PC-3 (cell line): Measurements from ENCODE around the gene TMED7. TPM values are rescaled to one million over a fixed set of nuclear protein-coding genes. Genes with fewer than 3 reads are reported as not detected.
A peak's percentile ranks its signal among the peaks of the same experiment; 100 is the strongest.

Source experiments
- ATAC-seq: fragments of 200-7000 bp; cut with Tn5 transposase; 2 replicates; pipeline ENCODE4 v1.9.1; 2020; ENCODE audit warnings: mild to moderate bottlenecking, moderate library complexity
- BruUV-seq: library from RNA; stranded (reverse); fragments of 400-500 nt; replicated peaks from 2 replicates; lab custom pipeline; 2021; lab: Mats Ljungman, UMichigan
- CTCF ChIA-PET: fragments of 300-600 bp; sonication (Branson Sonifier 250); formaldehyde crosslinking; loops from one replicate; lab custom pipeline; 2022; ENCODE audit warnings: antibody characterized with exemption; lab: Charles Lee
- POLR2A ChIA-PET: fragments of 300-600 bp; sonication (Branson Sonifier 250); formaldehyde crosslinking; loops from one replicate; lab custom pipeline; 2022; ENCODE audit warnings: antibody characterized with exemption; ENCODE audit not compliant: unreplicated experiment; lab: Charles Lee
- DNase-seq: peaks from one replicate; pipeline ENCODE4 v3.0.0-alpha.2; 2015
- H2AFZ ChIP-seq: fragments of 300-600 bp; sonication (generic); 2 replicates; pipeline ENCODE4 v1.6.0; 2016; ENCODE audit warnings: antibody characterized with exemption, low read length
- H3F3A ChIP-seq: fragments of 300-600 bp; sonication (generic); one replicate; pipeline ENCODE4 v1.6.0; 2017; ENCODE audit warnings: antibody characterized with exemption, low read length, control low read depth, mild to moderate bottlenecking; ENCODE audit not compliant: unreplicated experiment
- H3K27ac ChIP-seq: fragments of 300-600 bp; sonication (generic); 2 replicates; pipeline ENCODE4 v1.5.1; 2016; ENCODE audit warnings: mild to moderate bottlenecking, low read length
- H3K27me3 ChIP-seq: fragments of 300-600 bp; sonication (generic); 2 replicates; pipeline ENCODE4 v1.6.1; 2016; ENCODE audit warnings: low read length, mixed read lengths
- H3K36me3 ChIP-seq: fragments of 300-600 bp; sonication (generic); 2 replicates; pipeline ENCODE4 v1.6.1; 2016; ENCODE audit warnings: low read depth, mixed run types, low read length, mixed read lengths
- H3K4me1 ChIP-seq: fragments of 300-600 bp; sonication (generic); 2 replicates; pipeline ENCODE4 v1.5.1; 2016; ENCODE audit warnings: low read length; ENCODE audit not compliant: insufficient read depth
- H3K4me2 ChIP-seq: fragments of 300-600 bp; sonication (generic); 2 replicates; pipeline ENCODE4 v1.6.0; 2016; ENCODE audit warnings: low read length
- H3K4me3 ChIP-seq: fragments of 300-600 bp; sonication (generic); 2 replicates; pipeline ENCODE4 v1.5.1; 2016; ENCODE audit warnings: mild to moderate bottlenecking, low read length, mixed read lengths
- H3K79me2 ChIP-seq: fragments of 300-600 bp; sonication (generic); 2 replicates; pipeline ENCODE4 v1.6.1; 2017; ENCODE audit warnings: low read length, mixed read lengths
- H3K9ac ChIP-seq: fragments of 300-600 bp; sonication (generic); 2 replicates; pipeline ENCODE4 v1.6.0; 2016; ENCODE audit warnings: mild to moderate bottlenecking, low read length
- H3K9me2 ChIP-seq: fragments of 300-600 bp; sonication (generic); replicated peaks from 2 replicates; pipeline ENCODE4 v1.6.1; 2016; ENCODE audit warnings: mixed run types, low read length, mixed read lengths
- H3K9me3 ChIP-seq: fragments of 300-600 bp; sonication (generic); 2 replicates; pipeline ENCODE4 v1.6.1; 2016; ENCODE audit warnings: low read length, mixed read lengths
- H4K20me1 ChIP-seq: fragments of 300-600 bp; sonication (generic); 2 replicates; pipeline ENCODE4 v1.6.1; 2016; ENCODE audit warnings: low read length, mixed read lengths
- EZH2 ChIP-seq: fragments of 300-600 bp; sonication (generic); IDR thresholded peaks from one replicate; pipeline ENCODE4 v1.6.1; 2017; ENCODE audit warnings: antibody characterized with exemption, mild to moderate bottlenecking, low read length; ENCODE audit not compliant: unreplicated experiment
- EZH2phosphoT487 ChIP-seq: fragments of 300-600 bp; sonication (generic); IDR thresholded peaks from 2 replicates; pipeline ENCODE4 v1.6.1; 2018; ENCODE audit warnings: mild to moderate bottlenecking, antibody characterized with exemption, low read length, borderline replicate concordance
- intact Hi-C: fragments of 100-400 bp; cut with micrococcal nuclease; formaldehyde crosslinking; loops from 2 replicates; pipeline ENCODE4 v1.9.0; 2023
- total RNA-seq: library from RNA; depleted of rRNA; stranded (reverse); fragments of >200 nt; gene quantifications from 2 replicates; pipeline ENCODE4 v1.2.3, GENCODE V29; 2014
- TF ChIP-seq, protein P1 (sequence below): fragments of 300-600 bp; sonication (generic); conservative IDR thresholded peaks from 2 replicates; pipeline ENCODE4 v1.5.1; 2017; ENCODE audit warnings: antibody characterized with exemption, low read depth, mild to moderate bottlenecking, low read length

Gene TMED7
- total RNA-seq, 1 experiment from 2014 or later = 234 TPM

DNA sequence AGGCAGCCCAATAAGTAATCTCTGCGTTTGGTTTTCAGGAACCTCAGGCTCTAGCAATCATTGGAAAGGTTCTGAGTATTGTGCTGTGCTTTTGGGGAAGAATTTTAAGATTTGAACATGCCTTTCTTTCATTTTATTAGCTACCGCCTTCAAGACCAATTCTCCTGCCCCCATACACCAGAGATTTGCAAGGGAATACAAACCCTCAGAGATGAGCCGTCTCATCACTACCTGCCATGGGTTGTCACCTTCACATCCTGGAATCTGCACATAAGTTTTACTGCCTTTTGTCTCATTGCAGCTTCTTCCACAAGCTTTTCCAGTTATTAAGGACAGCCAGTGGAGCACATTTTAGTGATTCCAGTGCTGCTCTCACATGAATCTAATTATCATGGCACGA, 11.7 kb upstream of the TMED7 start:
- Histone ChIP-seq H2AFZ (no peak overlapping the region), H3K36me3 (no peaks in the 10 kb centered on the region), H3K9me3 (no peaks in the 10 kb centered on the region), H3F3A (no peaks in the 10 kb centered on the region), H3K9ac (no peak overlapping the region), H3K4me3 (no peak overlapping the region), H3K4me2 (no peak overlapping the region), H3K79me2 (no peaks in the 10 kb centered on the region), H3K9me2 (no peaks in the 10 kb centered on the region), H3K27ac (no peak overlapping the region), H3K27me3 (no peaks in the 10 kb centered on the region), H3K4me1 (no peaks in the 10 kb centered on the region), H4K20me1 (no peaks in the 10 kb centered on the region)
- CTCF ChIA-PET = no interaction called here
- TF ChIP-seq, protein P1, sequence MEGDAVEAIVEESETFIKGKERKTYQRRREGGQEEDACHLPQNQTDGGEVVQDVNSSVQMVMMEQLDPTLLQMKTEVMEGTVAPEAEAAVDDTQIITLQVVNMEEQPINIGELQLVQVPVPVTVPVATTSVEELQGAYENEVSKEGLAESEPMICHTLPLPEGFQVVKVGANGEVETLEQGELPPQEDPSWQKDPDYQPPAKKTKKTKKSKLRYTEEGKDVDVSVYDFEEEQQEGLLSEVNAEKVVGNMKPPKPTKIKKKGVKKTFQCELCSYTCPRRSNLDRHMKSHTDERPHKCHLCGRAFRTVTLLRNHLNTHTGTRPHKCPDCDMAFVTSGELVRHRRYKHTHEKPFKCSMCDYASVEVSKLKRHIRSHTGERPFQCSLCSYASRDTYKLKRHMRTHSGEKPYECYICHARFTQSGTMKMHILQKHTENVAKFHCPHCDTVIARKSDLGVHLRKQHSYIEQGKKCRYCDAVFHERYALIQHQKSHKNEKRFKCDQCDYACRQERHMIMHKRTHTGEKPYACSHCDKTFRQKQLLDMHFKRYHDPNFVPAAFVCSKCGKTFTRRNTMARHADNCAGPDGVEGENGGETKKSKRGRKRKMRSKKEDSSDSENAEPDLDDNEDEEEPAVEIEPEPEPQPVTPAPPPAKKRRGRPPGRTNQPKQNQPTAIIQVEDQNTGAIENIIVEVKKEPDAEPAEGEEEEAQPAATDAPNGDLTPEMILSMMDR = no peak
- TF ChIP-seq EZH2phosphoT487 (no peak), EZH2 (no peak)
- no peak for ATAC-seq
- DNase-seq = no peak
- intact Hi-C loops = no loop called here
- no TSS peak for BruUV-seq
- POLR2A ChIA-PET = interaction anchor here (0.7 kb wide), 1 partner anchor 289 kb away, joined by 20 read pairs; no protein-coding TSS in a partner anchor

DNA sequence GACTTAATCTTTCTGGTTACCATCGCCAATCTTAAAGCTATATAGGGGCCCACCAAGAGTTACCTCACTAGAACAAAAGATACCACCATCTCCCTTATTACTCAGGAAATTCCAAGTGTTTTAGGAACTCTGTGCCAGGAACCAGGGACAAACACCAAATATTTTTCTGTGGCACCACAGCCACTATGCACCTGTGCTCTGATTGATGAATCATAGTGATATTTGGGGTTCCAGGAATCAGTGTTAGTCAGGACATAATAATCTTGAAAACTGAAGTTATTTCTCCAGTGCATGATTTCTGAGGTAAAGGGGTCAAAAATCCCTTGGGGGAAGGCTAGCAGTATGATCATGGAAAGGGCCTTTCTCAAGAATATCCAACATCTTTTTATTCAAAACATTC, 10.2 kb upstream of the TMED7 start:
- no peaks in the 10 kb centered on the region for H3F3A ChIP-seq
- H3K27ac ChIP-seq = no peak overlapping the region
- no peaks in the 10 kb centered on the region for H3K9me2 ChIP-seq
- no peak overlapping the region for H3K4me3 ChIP-seq
- H3K4me2 ChIP-seq = no peak overlapping the region
- no peak overlapping the region for H2AFZ ChIP-seq
- ATAC-seq = no peak
- no TSS peak for BruUV-seq
- H3K27me3 ChIP-seq = no peaks in the 10 kb centered on the region
- H3K4me1 ChIP-seq = no peaks in the 10 kb centered on the region
- no peaks in the 10 kb centered on the region for H4K20me1 ChIP-seq
- intact Hi-C loops = no loop called here
- TF ChIP-seq EZH2phosphoT487 (no peak), EZH2 (no peak)
- TF ChIP-seq, protein P1 = no peak
- no peak overlapping the region for H3K9ac ChIP-seq
- ChIA-PET CTCF (interaction anchor here (0.7 kb wide), 1 partner anchor 396 kb away, joined by 3 read pairs; no protein-coding TSS in a partner anchor), POLR2A (no interaction called here)
- no peaks in the 10 kb centered on the region for H3K79me2 ChIP-seq
- H3K36me3 ChIP-seq = no peaks in the 10 kb centered on the region
- H3K9me3 ChIP-seq = no peaks in the 10 kb centered on the region
- DNase-seq = no peak

DNA sequence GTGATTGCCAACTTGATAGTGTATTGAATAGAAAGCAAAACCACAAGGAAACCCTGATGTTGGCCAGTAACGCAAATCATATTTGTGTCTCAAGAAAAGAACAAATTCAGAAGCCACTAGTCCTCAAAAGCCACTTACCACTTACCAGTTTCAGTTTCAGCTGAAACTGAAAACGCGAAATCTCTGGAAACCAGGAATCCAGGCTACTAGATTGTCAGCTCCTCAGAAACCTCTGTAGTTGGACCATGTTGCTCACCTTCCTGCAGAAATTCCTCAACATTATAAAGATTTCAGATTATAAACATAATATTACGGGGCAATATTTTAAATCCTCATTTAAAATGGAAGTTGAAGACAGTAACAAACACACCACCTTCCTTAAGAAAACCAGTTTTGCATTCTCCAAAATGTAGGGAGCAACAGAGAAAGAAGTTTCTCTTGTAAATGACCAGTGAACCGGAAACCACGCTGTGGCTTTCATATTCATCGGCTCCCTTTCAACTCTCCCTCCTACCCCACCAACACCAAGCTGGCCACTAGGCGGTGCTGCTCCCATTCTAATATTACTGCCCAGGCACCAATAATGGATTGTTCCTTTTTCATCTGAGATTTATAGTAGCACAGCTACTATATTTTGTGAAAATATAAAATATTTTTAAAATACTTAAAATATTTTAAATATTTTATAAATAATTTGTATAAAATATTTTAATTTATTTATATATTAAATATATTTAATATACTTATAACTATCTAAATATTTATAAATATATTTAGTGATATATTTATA, 8.7 kb upstream of the TMED7 start:
- Histone ChIP-seq H3K9me2 (no peaks in the 10 kb centered on the region), H3F3A (no peaks in the 10 kb centered on the region), H3K9me3 (no peaks in the 10 kb centered on the region), H3K36me3 (no peaks in the 10 kb centered on the region), H3K4me2 (peak overlapping the region; percentile 73), H3K4me3 (peak overlapping the region; percentile 39), H4K20me1 (no peaks in the 10 kb centered on the region), H3K79me2 (no peaks in the 10 kb centered on the region), H2AFZ (peak overlapping the region; percentile 71), H3K4me1 (no peaks in the 10 kb centered on the region), H3K27ac (no peak overlapping the region), H3K27me3 (no peaks in the 10 kb centered on the region), H3K9ac (0 out of 2 replicates have a peak overlapping the region, but pooled peaks have one; percentile 4)
- CTCF ChIA-PET = interaction anchor here (0.6 to 1.1 kb wide), 3 partner anchors 24 to 435 kb away, joined by 3 to 4 read pairs (median 4); no protein-coding TSS in a partner anchor
- DNase-seq = peak; percentile 85
- POLR2A ChIA-PET = no interaction called here
- intact Hi-C loops = loop anchor here (1.0 to 2.0 kb wide), 4 partner anchors 197 to 434 kb away; no protein-coding TSS in a partner anchor
- peak; percentile 96 for ATAC-seq
- TF ChIP-seq EZH2phosphoT487 (no peak), EZH2 (no peak)
- TF ChIP-seq, protein P1 = peak; percentile 80
- BruUV-seq = no TSS peak
